HepG2 (cell line): Measurements from ENCODE around the gene NFASC. TPM values are rescaled to one million over a fixed set of nuclear protein-coding genes. Genes with fewer than 3 reads are reported as not detected.

ENCODE experiments used
- ATAC-seq: fragments of 200-7000 bp; cut with Tn5 transposase; 3 replicates; pipeline ENCODE4 v1.9.1; 2020; ENCODE audit warnings: mild to moderate bottlenecking, moderate library complexity
- BruUV-seq: library from RNA; stranded (reverse); fragments of 400-500 nt; replicated peaks from 2 replicates; lab custom pipeline; 2021; lab: Mats Ljungman, UMichigan
- CTCF ChIA-PET: fragments of 300-600 bp; formaldehyde crosslinking; extraction: SDS; loops from one replicate; lab custom pipeline; 2021; ENCODE audit warnings: low total read pairs, inconsistent platforms, low intra/inter-chr PET ratio; lab: Yijun Ruan, JAX
- POLR2A ChIA-PET: fragments of 350-600 bp; sonication (Branson Sonifier 250); formaldehyde crosslinking; loops from one replicate; lab custom pipeline; 2020; ENCODE audit warnings: antibody characterized with exemption, inconsistent platforms; lab: Yijun Ruan, JAX
- DNase-seq: peaks from one replicate; pipeline ENCODE4 v3.0.0-alpha.2; 2015; ENCODE audit warnings: low spot score
- FAIRE-seq: peaks from 3 replicates; lab custom pipeline; 2011; peaks lifted over from hg19 to GRCh38; lab: Jason Lieb, UNC
- H2AFZ ChIP-seq: one replicate; pipeline ENCODE4 v1.6.1; 2011; ENCODE audit warnings: low read length, inconsistent platforms
- H3K27ac ChIP-seq: fragments of 300-600 bp; 3 replicates; pipeline ENCODE4 v1.8.0; 2011; ENCODE audit warnings: mixed run types, mild to moderate bottlenecking, mixed read lengths, low read length, inconsistent platforms; ENCODE audit not compliant: insufficient read depth; ENCODE audit errors: extremely low read length
- H3K27me3 ChIP-seq, 2 experiments: fragments of 200-600 bp in 1 of 2; 2 replicates in 1 of 2; 3 replicates in 1 of 2; pipeline versions ENCODE4 v1.6.0 to v1.8.0; 2011; ENCODE audit warnings: low read length in 2 of 2, mild to moderate bottlenecking in 2 of 2, moderate library complexity in 2 of 2, inconsistent platforms in 1 of 2; ENCODE audit not compliant: insufficient read depth in 2 of 2, control insufficient read depth in 1 of 2
- H3K36me3 ChIP-seq, 2 experiments: fragments of 200-600 bp in 1 of 2; replicated peaks in 1 of 2; 2 replicates in 1 of 2; 3 replicates in 1 of 2; pipeline versions ENCODE4 v1.5.1 to v1.8.0; 2011; ENCODE audit warnings: low read length in 2 of 2, inconsistent platforms in 1 of 2; ENCODE audit not compliant: insufficient read depth in 2 of 2, control insufficient read depth in 1 of 2
- H3K4me1 ChIP-seq: 2 replicates; pipeline ENCODE4 v1.5.1; 2012; ENCODE audit warnings: low read length, inconsistent platforms; ENCODE audit not compliant: insufficient read depth
- H3K4me2 ChIP-seq: 2 replicates; pipeline ENCODE4 v1.6.0; 2011; ENCODE audit warnings: low read depth, low read length, inconsistent platforms
- H3K4me3 ChIP-seq, 3 experiments: fragments of 200-600 bp in 1 of 3; sonication (generic), shearing (Covaris generic) in 1 of 3; replicated peaks in 1 of 3; 2 replicates each; pipeline ENCODE4 v1.5.1; 2011 to 2016; ENCODE audit warnings: low read length in 3 of 3, inconsistent platforms in 2 of 3, low read depth in 2 of 3, mild to moderate bottlenecking in 2 of 3, control low read depth in 1 of 3, mixed read lengths in 1 of 3; ENCODE audit not compliant: insufficient read depth in 1 of 3
- H3K79me2 ChIP-seq: one replicate; pipeline ENCODE4 v1.6.1; 2011; ENCODE audit warnings: low read length, inconsistent platforms; ENCODE audit not compliant: insufficient read depth
- H3K9ac ChIP-seq: 2 replicates; pipeline ENCODE4 v1.6.0; 2011; ENCODE audit warnings: mild to moderate bottlenecking, low read depth, low read length, inconsistent platforms; ENCODE audit not compliant: insufficient read depth
- H3K9me3 ChIP-seq: 2 replicates; pipeline ENCODE4 v1.5.1; 2012; ENCODE audit warnings: mild to moderate bottlenecking, low read length
- H4K20me1 ChIP-seq: 2 replicates; pipeline ENCODE4 v1.6.0; 2011; ENCODE audit warnings: inconsistent platforms, mild to moderate bottlenecking, low read length, moderate library complexity; ENCODE audit not compliant: insufficient read depth
- KIAA2018 ChIP-seq: sonication (generic); formaldehyde crosslinking; IDR thresholded peaks from 2 replicates; pipeline ENCODE4 v1.5.0; 2020; ENCODE audit warnings: mild to moderate bottlenecking, missing genetic modification reagents, borderline replicate concordance
- MXD1 ChIP-seq: sonication (generic); formaldehyde crosslinking; IDR thresholded peaks from 2 replicates; pipeline ENCODE4 v1.4.0; 2020; ENCODE audit warnings: mild to moderate bottlenecking, missing genetic modification reagents
- POGK ChIP-seq: sonication (generic); formaldehyde crosslinking; conservative IDR thresholded peaks from 2 replicates; pipeline ENCODE4 v1.8.0; 2022; ENCODE audit warnings: mild to moderate bottlenecking, moderate library complexity, missing genetic modification reagents
- RARA ChIP-seq: IDR thresholded peaks from 2 replicates; pipeline ENCODE4 v1.6.1; 2016; ENCODE audit warnings: missing genetic modification reagents, missing compliant biosample characterization
- ZNF704 ChIP-seq: sonication (generic); formaldehyde crosslinking; IDR thresholded peaks from 2 replicates; pipeline ENCODE4 v1.8.1; 2023; ENCODE audit warnings: mild to moderate bottlenecking, inconsistent platforms, moderate library complexity, missing genetic modification reagents, borderline replicate concordance
- WGBS: methylation state at CpG from one replicate; pipeline ENCODE4 v1.1.6; 2017; ENCODE audit warnings: low lambda C conversion rate; 5-methylcytosine and 5-hydroxymethylcytosine counted together
- in situ Hi-C: cut with HindIII; loops from 2 replicates; pipeline ENCODE4 v1.10.0; 2017; ENCODE audit warnings: low pct_unique_long_range_greater_than_20kb; ENCODE audit not compliant: extremely low pct_ligation_motif_present
- intact Hi-C: fragments of 100-400 bp; cut with micrococcal nuclease; formaldehyde crosslinking; loops from one replicate; pipeline ENCODE4 v1.10.0; 2022; ENCODE audit not compliant: unreplicated experiment
- polyA plus RNA-seq, 8 experiments: library from polyadenylated mRNA; depleted of rRNA in 3 of 8; stranded (reverse) in 7 of 8; unstranded in 1 of 8; fragments of >200 nt; fragmentation: Illumina TruSeq in 4 of 8; extraction: Trizol in 4 of 8; gene quantifications; 2 replicates each; pipeline versions ENCODE4 v1.2.1 to v1.2.3, GENCODE V29; 2011 to 2016; ENCODE audit warnings: low read depth in 4 of 8, missing spikeins in 1 of 8, mixed read lengths in 1 of 8; ENCODE audit not compliant: insufficient read depth in 1 of 8
- total RNA-seq, 5 experiments: library from RNA; depleted of rRNA; stranded (reverse); fragments of >200 nt; fragmentation: Illumina TruSeq; extraction: Trizol; gene quantifications; 2 replicates each; pipeline ENCODE4 v1.2.3, GENCODE V29; 2016; ENCODE audit warnings: low read depth in 1 of 5

NFASC gene
- total and polyA plus RNA-seq, 2 of the 13 experiments (the other 11 are each of a cell fraction or from before 2014, with no cell fraction given): not detected

GRCh38 chr1:204894606-204895005 lies 23.9 kb downstream of the NFASC start:
- no peak overlapping the region for H3K4me2 ChIP-seq
- in situ Hi-C loops (no loop called here), intact Hi-C loops (no loop called here)
- no TSS peak for BruUV-seq
- POLR2A ChIA-PET: no interaction called here
- no peaks in the 10 kb centered on the region for H3K9me3 ChIP-seq
- no peaks in the 10 kb centered on the region for H3K36me3 ChIP-seq
- H3K4me3 ChIP-seq: no peak overlapping the region
- H3K9ac ChIP-seq: no peak overlapping the region
- ATAC-seq (no peak), FAIRE-seq (no peak), DNase-seq (no peak)
- H3K79me2 ChIP-seq: no peaks in the 10 kb centered on the region
- H3K27me3 ChIP-seq: peaks cover 0 to 21% of the 10 kb centered on the region in 2 experiments; a peak in 3 of 5 replicates
- CTCF ChIA-PET: no interaction called here
- H2AFZ ChIP-seq: no peak overlapping the region
- H3K4me1 ChIP-seq: no peaks in the 10 kb centered on the region
- no peaks in the 10 kb centered on the region for H4K20me1 ChIP-seq
- no peak overlapping the region for H3K27ac ChIP-seq
- TF ChIP-seq KIAA2018 (no peak), MXD1 (CRISPR knock-in tag) (no peak), RARA (CRISPR knock-in tag) (no peak), POGK (CRISPR knock-in tag) (no peak), ZNF704 (CRISPR knock-in tag) (no peak)
- WGBS: 0% methylated on average over 1 of the region's 1 CpG
